SIG-M5 treated with dmso at 0.1 percent for 504 hours (cell line): ENCODE data around the gene STARD9.
A peak's percentile ranks its signal among the peaks of the same experiment; 100 is the strongest.
"Not testable (repeated sequence)": the region's sequence is repeated elsewhere in the genome, so short reads cannot be mapped to it uniquely, and the experiment has no call there.

Experiments
- DNase-seq: peaks from one replicate; lab custom pipeline; 2025; ENCODE audit not compliant: unreplicated experiment; lab: John Stamatoyannopoulos, UW

Gene STARD9

GRCh38 chr15:42575188-42576039 is at the start of gene STARD9:
Gene STARD9 (plus strand): TSS chr15:42575606. CDS start chr15:42575716, 110 bp downstream.
- peak; percentile 94 for DNase-seq

GRCh38 chr15:42528970-42529369 is 46.4 kb upstream of the STARD9 start:
- DNase-seq = no peak

- DNase-seq = no peak
Observed at GRCh38 chr15:42533246-42533645, 42.2 kb upstream of the STARD9 start.

GRCh38 chr15:42544853-42545629 is 30.4 kb upstream of the STARD9 start:
- peak; percentile 63 for DNase-seq

GRCh38 chr15:42547918-42548248 is 27.5 kb upstream of the STARD9 start:
- peak; percentile 19 for DNase-seq

- DNase-seq = peak; percentile 64
Observed at GRCh38 chr15:42548249-42549031, 27.0 kb upstream of the STARD9 start, which contains the start of the genes HAUS2 and LRRC57. Gene HAUS2 (plus strand): TSS chr15:42548838. CDS start chr15:42548873, 35 bp downstream. Gene LRRC57 (minus strand): TSS chr15:42548793. CDS start chr15:42548434, 359 bp downstream.

GRCh38 chr15:42549032-42549491 is 26.3 kb upstream of the STARD9 start:
- peak; percentile 51 for DNase-seq

GRCh38 chr15:42549741-42550392 is 25.5 kb upstream of the STARD9 start:
- DNase-seq = peak; percentile 42

- DNase-seq = no peak
Observed at GRCh38 chr15:42553554-42553953, 21.9 kb upstream of the STARD9 start.

- DNase-seq = not testable (repeated sequence)
Observed at GRCh38 chr15:42556550-42557207, 18.7 kb upstream of the STARD9 start.

GRCh38 chr15:42558739-42559138 is 16.7 kb upstream of the STARD9 start:
- no peak for DNase-seq

- DNase-seq = peak; percentile 36
Observed at GRCh38 chr15:42576040-42576594, 711 bp downstream of the STARD9 start.

GRCh38 chr15:42576776-42577175 is 1.4 kb downstream of the STARD9 start:
- no peak for DNase-seq

- no peak for DNase-seq
Observed at GRCh38 chr15:42577514-42578031, 2.2 kb downstream of the STARD9 start.

- no peak for DNase-seq
Observed at GRCh38 chr15:42578984-42579537, 3.7 kb downstream of the STARD9 start.

GRCh38 chr15:42581272-42581730 is 5.9 kb downstream of the STARD9 start:
- DNase-seq = peak; percentile 72

- DNase-seq = no peak
Observed at GRCh38 chr15:42582569-42583375, 7.4 kb downstream of the STARD9 start.
